HepG2 (cell line): ENCODE measurements around the gene SLC16A4. TPM values are rescaled to one million over a fixed set of nuclear protein-coding genes. Genes with fewer than 3 reads are reported as not detected.

Experiments
- CEBPB ChIP-seq: IDR thresholded peaks from 2 replicates; pipeline ENCODE4 v1.6.1; 2011; ENCODE audit warnings: low read depth, low read length, improper control_type of control experiment, borderline replicate concordance
- DNMT3B ChIP-seq: conservative IDR thresholded peaks from 2 replicates; pipeline ENCODE4 v1.6.1; 2016; ENCODE audit warnings: missing biosample characterization, control low read depth
- FOXK1 ChIP-seq: sonication (generic); formaldehyde crosslinking; IDR thresholded peaks from 2 replicates; pipeline ENCODE4 v1.4.0; 2020; ENCODE audit warnings: low read depth, missing genetic modification reagents, borderline replicate concordance
- HOMEZ ChIP-seq: IDR thresholded peaks from 2 replicates; pipeline ENCODE4 v1.6.1; 2016; ENCODE audit warnings: low read depth
- KDM5A ChIP-seq: fragments of 200-600 bp; sonication (generic); IDR thresholded peaks from 2 replicates; pipeline ENCODE4 v1.7.0; 2018; ENCODE audit warnings: antibody characterized with exemption, mild to moderate bottlenecking, low read length, borderline replicate concordance
- KLF9 ChIP-seq: IDR thresholded peaks from 2 replicates; pipeline ENCODE4 v1.6.1; 2016; ENCODE audit warnings: low read depth
- MXD3 ChIP-seq: IDR thresholded peaks from 2 replicates; pipeline ENCODE4 v1.6.1; 2016; ENCODE audit warnings: mild to moderate bottlenecking, missing biosample characterization, missing genetic modification reagents
- NCOA2 ChIP-seq: sonication (generic); formaldehyde crosslinking; IDR thresholded peaks from 2 replicates; pipeline ENCODE4 v1.8.0; 2022; ENCODE audit warnings: inconsistent platforms
- NFIB ChIP-seq: sonication (generic); formaldehyde crosslinking; IDR thresholded peaks from 2 replicates; pipeline ENCODE4 v1.9.0; 2021; ENCODE audit warnings: missing genetic modification reagents, mild to moderate bottlenecking, borderline replicate concordance
- PRDM4 ChIP-seq: sonication (generic); formaldehyde crosslinking; IDR thresholded peaks from 2 replicates; pipeline ENCODE4 v1.9.0; 2021; ENCODE audit warnings: missing genetic modification reagents, borderline replicate concordance
- RNF2 ChIP-seq: fragments of 450-650 bp; conservative IDR thresholded peaks from 2 replicates; pipeline ENCODE4 v1.6.1; 2016; ENCODE audit warnings: low read depth
- SNAPC4 ChIP-seq: sonication (generic); formaldehyde crosslinking; IDR thresholded peaks from 2 replicates; pipeline ENCODE4 v1.4.0; 2020; ENCODE audit warnings: mild to moderate bottlenecking, missing genetic modification reagents
- ZGPAT ChIP-seq: IDR thresholded peaks from 2 replicates; pipeline ENCODE4 v1.6.1; 2016; ENCODE audit warnings: mild to moderate bottlenecking
- ZNF510 ChIP-seq: sonication (generic); formaldehyde crosslinking; IDR thresholded peaks from 2 replicates; pipeline ENCODE4 v1.4.0; 2020; ENCODE audit warnings: low read depth, mild to moderate bottlenecking, missing genetic modification reagents
- ZNF883 ChIP-seq: sonication (generic); formaldehyde crosslinking; IDR thresholded peaks from 2 replicates; pipeline ENCODE4 v1.5.1; 2020; ENCODE audit warnings: mild to moderate bottlenecking, missing genetic modification reagents; ENCODE audit errors: not compliant biosample characterization
- ZXDC ChIP-seq: sonication (generic); formaldehyde crosslinking; IDR thresholded peaks from 2 replicates; pipeline ENCODE4 v1.5.0; 2020; ENCODE audit warnings: mild to moderate bottlenecking, missing genetic modification reagents
- polyA plus RNA-seq, 8 experiments: library from polyadenylated mRNA; depleted of rRNA in 3 of 8; stranded (reverse) in 7 of 8; unstranded in 1 of 8; fragments of >200 nt; fragmentation: Illumina TruSeq in 4 of 8; extraction: Trizol in 4 of 8; gene quantifications; 2 replicates each; pipeline versions ENCODE4 v1.2.1 to v1.2.3, GENCODE V29; 2011 to 2016; ENCODE audit warnings: low read depth in 4 of 8, missing spikeins in 1 of 8, mixed read lengths in 1 of 8; ENCODE audit not compliant: insufficient read depth in 1 of 8
- total RNA-seq, 5 experiments: library from RNA; depleted of rRNA; stranded (reverse); fragments of >200 nt; fragmentation: Illumina TruSeq; extraction: Trizol; gene quantifications; 2 replicates each; pipeline ENCODE4 v1.2.3, GENCODE V29; 2016; ENCODE audit warnings: low read depth in 1 of 5

The SLC16A4 gene
- total and polyA plus RNA-seq, 2 of the 13 experiments (the other 11 are each of a cell fraction or from before 2014, with no cell fraction given) = 1.1 to 1.5 TPM

- TF ChIP-seq HOMEZ (CRISPR knock-in tag) = no peak
- TF ChIP-seq PRDM4 (CRISPR knock-in tag) = no peak
- no peak for TF ChIP-seq NFIB (CRISPR knock-in tag)
- TF ChIP-seq FOXK1 (CRISPR knock-in tag) = peak; percentile 70; the same call in 1 of the 2 replicates
- no peak for TF ChIP-seq DNMT3B
- no peak for TF ChIP-seq KDM5A
- TF ChIP-seq MXD3 (CRISPR knock-in tag) = no peak
- no peak for TF ChIP-seq KLF9 (CRISPR knock-in tag)
- TF ChIP-seq RNF2 = no peak
- TF ChIP-seq ZNF510 (CRISPR knock-in tag) = no peak
- TF ChIP-seq ZXDC (CRISPR knock-in tag) = no peak
- no peak for TF ChIP-seq ZNF883 (CRISPR knock-in tag)
- TF ChIP-seq SNAPC4 (CRISPR knock-in tag) = no peak
- peak; percentile 14; the same call in 1 of the 2 replicates for TF ChIP-seq ZGPAT (CRISPR knock-in tag)
- TF ChIP-seq CEBPB = no peak
- TF ChIP-seq NCOA2 (CRISPR knock-in tag) = no peak
These were observed 55.6 kb downstream of the SLC16A4 start (continued) for GRCh38 chr1:110335265-110335664.
